SU-DHL-6 (cell line): ENCODE results near the gene CELSR2.

ENCODE experiments used
- H2AFZ ChIP-seq: fragments of 200-600 bp; sonication (generic); 2 replicates; pipeline ENCODE4 v1.6.1; 2014; ENCODE audit warnings: low read depth, mild to moderate bottlenecking, moderate library complexity, mixed read lengths, antibody characterized with exemption, low read length; ENCODE audit not compliant: severe bottlenecking
- H3F3A ChIP-seq: fragments of 200-600 bp; shearing (Covaris generic); 2 replicates; pipeline ENCODE4 v1.6.0; 2016; ENCODE audit warnings: antibody characterized with exemption, mild to moderate bottlenecking; ENCODE audit not compliant: insufficient read depth
- H3K27ac ChIP-seq: fragments of 200-600 bp; sonication (generic); 2 replicates; pipeline ENCODE4 v1.5.1; 2016; ENCODE audit warnings: low read depth, mild to moderate bottlenecking, low read length, moderate library complexity, mixed read lengths
- H3K27me3 ChIP-seq: fragments of 200-600 bp; sonication (generic), shearing (Covaris generic); 2 replicates; pipeline ENCODE4 v1.6.0; 2014; ENCODE audit warnings: mild to moderate bottlenecking, low read length
- H3K36me3 ChIP-seq: fragments of 200-600 bp; sonication (generic); 2 replicates; pipeline ENCODE4 v1.6.1; 2014; ENCODE audit warnings: mild to moderate bottlenecking, low read length, mixed read lengths
- H3K4me2 ChIP-seq: fragments of 300-600, 200-600 bp; shearing (Covaris generic), sonication (generic); 2 replicates; pipeline ENCODE4 v1.6.0; 2014; ENCODE audit warnings: low read length, low read depth, mild to moderate bottlenecking; ENCODE audit not compliant: poor library complexity, severe bottlenecking
- H3K4me3 ChIP-seq: fragments of 200-600 bp; sonication (generic); 2 replicates; pipeline ENCODE4 v1.5.1; 2014; ENCODE audit warnings: antibody characterized with exemption, low read length, mild to moderate bottlenecking, mixed read lengths; ENCODE audit not compliant: insufficient read depth, poor library complexity, severe bottlenecking
- H3K79me2 ChIP-seq: fragments of 200-600 bp; sonication (generic); 2 replicates; pipeline ENCODE4 v1.6.1; 2014; ENCODE audit warnings: mild to moderate bottlenecking, low read length, moderate library complexity; ENCODE audit not compliant: insufficient read depth
- H3K9ac ChIP-seq: fragments of 200-600 bp; sonication (generic); 2 replicates; pipeline ENCODE4 v1.7.0; 2014; ENCODE audit warnings: mild to moderate bottlenecking, low read length
- H3K9me2 ChIP-seq: fragments of 200-600 bp; sonication (generic); replicated peaks from 2 replicates; pipeline ENCODE4 v1.6.1; 2014; ENCODE audit warnings: low read length; ENCODE audit not compliant: insufficient read depth
- H3K9me3 ChIP-seq: fragments of 200-600 bp; sonication (generic); 2 replicates; pipeline ENCODE4 v1.6.1; 2014; ENCODE audit warnings: low read length, mixed read lengths; ENCODE audit not compliant: insufficient read depth
- H4K20me1 ChIP-seq: fragments of 200-600 bp; sonication (generic); 2 replicates; pipeline ENCODE4 v1.6.1; 2014; ENCODE audit warnings: low read depth, mild to moderate bottlenecking, antibody characterized with exemption, low read length, moderate library complexity, mixed read lengths
- CTCF ChIP-seq: fragments of 200-600 bp; sonication (generic); IDR thresholded peaks from one replicate; pipeline ENCODE4 v1.5.1; 2017; ENCODE audit warnings: antibody characterized with exemption, mild to moderate bottlenecking, low read length, moderate library complexity; ENCODE audit not compliant: insufficient read depth, poor library complexity, severe bottlenecking
- EZH2phosphoT487 ChIP-seq: fragments of 200-600 bp; sonication (generic), shearing (Covaris generic); conservative IDR thresholded peaks from 2 replicates; pipeline ENCODE4 v1.6.1; 2018; ENCODE audit warnings: mild to moderate bottlenecking, antibody characterized with exemption, low read length, moderate library complexity, mixed read lengths

The CELSR2 gene

GRCh38 chr1:109258481-109259466, 9.4 kb downstream of the CELSR2 start:
- H3K4me3 ChIP-seq: no peak overlapping the region
- H3K9me2 ChIP-seq: no peaks in the 10 kb centered on the region
- no peaks in the 10 kb centered on the region for H4K20me1 ChIP-seq
- no peak for TF ChIP-seq CTCF
- no peak for TF ChIP-seq EZH2phosphoT487
- no peaks in the 10 kb centered on the region for H3K79me2 ChIP-seq
- no peaks in the 10 kb centered on the region for H3K27me3 ChIP-seq
- no peak overlapping the region for H3K9ac ChIP-seq
- H3K27ac ChIP-seq: no peak overlapping the region
- no peak overlapping the region for H2AFZ ChIP-seq
- no peaks in the 10 kb centered on the region for H3K36me3 ChIP-seq
- H3K9me3 ChIP-seq: no peaks in the 10 kb centered on the region
- H3K4me2 ChIP-seq: no peak overlapping the region
- H3F3A ChIP-seq: no peaks in the 10 kb centered on the region

- no peak overlapping the region for H3K27ac ChIP-seq
- H3K27me3 ChIP-seq: no peaks in the 10 kb centered on the region
- TF ChIP-seq EZH2phosphoT487 (no peak), CTCF (no peak)
These were observed 10.6 kb downstream of the CELSR2 start for GRCh38 chr1:109259674-109260557.

GRCh38 chr1:109261006-109261405, 11.7 kb downstream of the CELSR2 start:
- H3K27ac ChIP-seq: no peak overlapping the region
- no peak overlapping the region for H3K4me2 ChIP-seq
- H3K9me2 ChIP-seq: no peaks in the 10 kb centered on the region
- TF ChIP-seq CTCF (no peak), EZH2phosphoT487 (no peak)
- H3K9me3 ChIP-seq: no peaks in the 10 kb centered on the region
- H3K9ac ChIP-seq: no peak overlapping the region
- H3K27me3 ChIP-seq: no peaks in the 10 kb centered on the region
- no peaks in the 10 kb centered on the region for H3F3A ChIP-seq
- no peaks in the 10 kb centered on the region for H4K20me1 ChIP-seq
- H3K79me2 ChIP-seq: no peaks in the 10 kb centered on the region
- H3K36me3 ChIP-seq: no peaks in the 10 kb centered on the region
- H2AFZ ChIP-seq: no peak overlapping the region
- H3K4me3 ChIP-seq: no peak overlapping the region

More at GRCh38 chr1:109259674-109260557, 10.6 kb downstream of the CELSR2 start:
- no peaks in the 10 kb centered on the region for H3F3A ChIP-seq
- no peaks in the 10 kb centered on the region for H4K20me1 ChIP-seq
- H2AFZ ChIP-seq: no peak overlapping the region
- no peak overlapping the region for H3K9ac ChIP-seq
- H3K9me2 ChIP-seq: no peaks in the 10 kb centered on the region
- no peak overlapping the region for H3K4me2 ChIP-seq
- H3K36me3 ChIP-seq: no peaks in the 10 kb centered on the region
- H3K4me3 ChIP-seq: no peak overlapping the region
- no peaks in the 10 kb centered on the region for H3K79me2 ChIP-seq
- no peaks in the 10 kb centered on the region for H3K9me3 ChIP-seq
